ENCODE results near the gene UNC5C.
"Not testable (repeated sequence)": the region's sequence is repeated elsewhere in the genome, so short reads cannot be mapped to it uniquely, and the experiment has no call there.

UNC5C gene

GRCh38 chr4:95209927-95210326, 338.8 kb downstream of the UNC5C start:
- no peak for DNase-seq

GRCh38 chr4:95204873-95205272, 343.9 kb downstream of the UNC5C start:
- DNase-seq: no peak

DNA sequence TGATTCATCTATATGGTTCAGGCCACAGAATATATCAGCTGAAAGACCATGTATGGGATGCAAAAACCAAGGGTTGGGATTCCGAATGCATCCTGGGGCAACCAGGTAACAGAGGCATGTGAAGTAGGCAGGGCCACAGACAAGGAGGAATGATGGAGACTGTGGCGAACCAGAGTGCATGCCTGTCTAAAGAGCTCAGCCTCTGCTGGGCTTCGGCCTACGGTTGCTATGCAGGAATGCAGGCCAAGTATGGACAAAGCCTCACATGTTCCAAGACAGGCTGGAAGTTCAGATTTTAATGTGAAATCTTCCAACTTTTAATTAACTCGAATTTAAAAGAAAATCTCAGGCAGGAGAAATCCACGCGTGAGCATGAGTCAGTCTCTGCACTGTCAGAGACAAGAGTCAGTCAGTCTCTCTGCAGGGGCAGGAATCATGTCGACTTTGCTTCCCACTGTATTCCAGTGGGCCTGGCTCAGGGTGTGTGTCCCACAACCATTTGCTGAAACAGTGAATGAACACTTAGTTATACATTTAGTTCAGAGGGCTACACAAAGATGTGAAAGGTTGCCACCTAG, 344.4 kb downstream of the UNC5C start:
- no peak for DNase-seq

GRCh38 chr4:95198961-95199360, 349.8 kb downstream of the UNC5C start:
- DNase-seq: no peak

GRCh38 chr4:95197353-95197752, 351.4 kb downstream of the UNC5C start:
- no peak for DNase-seq

DNA sequence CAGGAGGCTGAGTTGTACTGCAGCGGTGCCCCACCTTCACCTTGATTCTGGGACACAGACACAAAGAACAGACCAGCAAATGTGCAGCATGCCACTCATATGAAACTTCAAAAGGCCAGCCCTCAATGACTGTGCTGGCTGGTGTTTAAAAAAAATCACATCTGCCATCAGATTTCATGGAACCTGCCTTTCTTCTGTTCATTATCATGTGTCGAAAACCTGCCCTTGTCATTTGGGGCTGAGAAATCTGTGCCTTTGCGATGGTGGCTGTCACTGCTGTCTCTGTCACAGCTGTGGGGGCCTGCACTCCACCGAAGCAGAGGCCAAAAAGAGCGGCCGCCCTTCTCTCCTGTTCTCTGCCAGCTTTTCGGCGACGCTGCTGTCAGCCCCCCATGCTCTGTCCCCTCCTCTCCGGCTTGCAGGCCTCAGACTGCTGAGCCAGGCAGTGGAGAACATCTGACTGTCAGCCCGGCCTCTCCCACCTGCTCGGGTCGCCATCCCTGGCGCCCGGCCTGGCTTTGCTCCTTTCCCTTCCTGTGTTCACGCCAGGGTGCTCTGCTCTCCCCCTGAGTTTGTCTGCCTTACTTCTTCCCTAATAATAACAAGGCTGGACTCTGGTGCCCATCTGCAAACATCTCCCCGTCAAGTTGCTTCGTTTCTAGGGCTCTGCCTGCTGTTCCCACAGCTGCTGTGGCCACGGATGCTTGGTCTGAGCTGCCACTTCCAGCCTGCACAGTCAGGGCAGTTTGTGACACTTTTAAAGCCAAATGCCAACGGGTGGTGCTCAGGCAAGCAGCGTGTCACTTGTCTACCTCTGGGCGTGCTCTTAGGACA, 355.2 kb downstream of the UNC5C start:
- DNase-seq: no peak

DNA sequence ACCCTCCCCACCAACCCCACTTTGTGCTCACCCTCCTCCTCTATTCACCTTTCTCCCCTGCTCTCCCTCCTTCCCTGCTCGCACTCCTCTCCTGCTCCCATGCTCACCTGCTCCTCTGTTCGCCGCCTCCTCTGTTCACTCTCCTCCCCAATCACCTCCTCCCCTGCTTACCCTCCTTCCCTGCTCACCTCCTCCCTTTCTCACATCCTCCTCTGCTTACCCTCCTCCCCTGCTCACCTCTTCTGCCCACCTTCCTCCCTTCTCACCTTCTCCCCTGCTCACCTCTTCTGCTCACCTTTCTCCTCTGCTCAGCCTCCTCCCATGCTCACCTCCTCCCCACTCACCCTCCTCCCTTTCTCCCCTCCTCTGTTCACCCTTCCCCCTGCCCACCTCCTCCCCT, 357.2 kb downstream of the UNC5C start:
- DNase-seq: no peak

DNA sequence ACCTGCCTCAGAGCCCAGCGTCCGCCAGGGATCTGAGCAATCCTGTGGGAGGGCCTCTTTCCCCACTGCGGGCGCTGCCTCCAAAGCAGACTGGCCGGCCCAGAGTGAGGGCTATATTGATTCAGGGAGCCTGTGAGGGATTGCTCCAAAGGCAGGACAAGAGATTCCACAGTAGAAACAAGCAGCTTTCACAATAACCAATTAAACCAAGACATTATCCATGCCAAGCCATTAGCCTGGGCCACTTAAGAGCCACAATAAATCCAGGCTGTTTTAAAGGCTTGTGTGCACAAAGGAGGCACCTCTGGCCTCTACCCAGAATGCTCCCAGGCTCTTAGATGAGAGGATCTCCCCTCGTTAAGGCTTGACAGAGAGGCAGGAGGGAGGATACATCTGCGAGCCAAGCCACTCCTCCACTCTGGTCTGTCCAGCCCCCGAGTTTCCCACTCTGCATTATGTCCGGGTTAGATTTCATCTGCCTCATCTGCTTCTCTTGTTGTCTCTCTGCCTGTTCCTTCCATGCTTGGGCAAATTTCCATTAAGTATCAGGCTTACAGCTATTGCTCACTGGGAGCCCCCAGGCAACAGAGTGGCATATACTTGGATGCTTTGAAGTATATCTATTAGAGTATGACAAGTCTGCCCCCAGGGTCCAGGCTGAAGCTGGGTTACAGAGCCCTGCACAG, 357.9 kb downstream of the UNC5C start:
- no peak for DNase-seq

- DNase-seq: no peak
These were observed 359.9 kb downstream of the UNC5C start for GRCh38 chr4:95188701-95189370.

GRCh38 chr4:95186666-95187065, 362.1 kb downstream of the UNC5C start:
- DNase-seq: no peak

GRCh38 chr4:95183656-95184408, 364.9 kb downstream of the UNC5C start:
- no peak for DNase-seq

DNA sequence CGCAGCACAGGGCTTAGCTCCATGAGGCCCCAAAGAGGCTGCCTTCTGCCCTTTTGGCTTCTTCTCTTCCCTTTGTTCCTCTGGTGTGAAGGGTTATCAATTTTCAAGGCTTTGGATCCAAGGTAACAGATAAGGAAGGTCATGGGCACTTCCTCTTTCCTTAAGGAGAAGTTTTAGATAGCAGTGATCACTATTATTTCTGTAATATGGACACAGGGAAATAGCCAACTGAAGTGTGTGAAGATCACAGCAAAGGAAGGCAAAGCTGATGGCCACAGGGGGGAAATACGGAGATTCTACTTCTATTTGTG, 366.8 kb downstream of the UNC5C start:
- no peak for DNase-seq

DNA sequence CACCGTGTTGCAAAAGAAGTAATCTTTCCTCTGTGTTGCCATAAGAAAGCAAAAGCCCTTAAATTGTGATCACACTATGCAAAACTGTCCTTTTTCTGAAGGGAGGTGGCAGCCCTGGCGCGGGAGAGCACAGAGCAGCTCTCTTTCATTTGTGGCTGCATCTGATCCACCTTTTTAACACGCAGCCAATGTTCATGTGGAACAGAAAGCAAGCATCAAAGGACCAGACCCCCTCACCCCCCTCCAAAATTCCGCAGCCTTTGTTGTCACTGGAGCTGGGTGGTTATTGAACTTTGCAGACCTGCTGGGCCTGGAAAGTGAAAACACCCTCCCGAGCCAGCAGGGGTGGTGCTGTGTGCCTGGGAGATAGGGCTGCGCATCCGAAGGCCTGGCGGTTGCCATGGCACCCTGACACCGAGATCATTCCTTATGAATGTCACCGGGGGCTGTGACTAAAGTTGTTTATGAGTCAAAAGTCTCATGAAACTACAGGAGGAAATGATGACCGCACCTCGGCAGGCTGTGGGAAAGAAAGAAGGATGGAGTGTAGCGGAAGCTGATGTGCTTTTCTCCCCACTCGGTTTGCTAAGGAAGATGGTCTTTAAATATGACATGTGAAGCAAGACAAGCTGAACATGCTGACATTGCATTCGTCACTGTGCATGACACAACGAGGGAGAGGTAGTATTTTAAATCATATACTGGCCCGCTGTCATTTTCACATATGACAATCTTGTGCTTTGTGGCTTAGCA, 367.4 kb downstream of the UNC5C start:
- DNase-seq: no peak

GRCh38 chr4:95180531-95181242, 368.1 kb downstream of the UNC5C start:
- no peak for DNase-seq

DNA sequence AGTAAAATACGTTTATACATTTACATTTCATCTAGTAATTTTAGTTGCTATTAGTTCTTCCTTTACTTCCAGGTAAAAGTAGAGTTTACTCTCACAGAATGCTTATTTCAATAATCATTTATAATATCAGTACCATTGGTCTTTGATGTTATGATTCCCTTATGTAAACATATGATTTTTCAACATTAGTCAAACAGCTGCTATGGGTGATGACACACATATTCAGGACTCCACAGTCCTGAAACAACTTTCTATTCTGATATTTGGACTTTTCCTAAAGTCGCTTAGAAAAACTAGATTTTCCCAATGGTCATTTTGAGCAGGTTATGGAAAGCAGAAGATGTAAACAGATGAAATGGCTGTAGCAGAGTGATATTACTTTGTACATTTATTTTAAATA, 369.8 kb downstream of the UNC5C start:
- DNase-seq: no peak

DNA sequence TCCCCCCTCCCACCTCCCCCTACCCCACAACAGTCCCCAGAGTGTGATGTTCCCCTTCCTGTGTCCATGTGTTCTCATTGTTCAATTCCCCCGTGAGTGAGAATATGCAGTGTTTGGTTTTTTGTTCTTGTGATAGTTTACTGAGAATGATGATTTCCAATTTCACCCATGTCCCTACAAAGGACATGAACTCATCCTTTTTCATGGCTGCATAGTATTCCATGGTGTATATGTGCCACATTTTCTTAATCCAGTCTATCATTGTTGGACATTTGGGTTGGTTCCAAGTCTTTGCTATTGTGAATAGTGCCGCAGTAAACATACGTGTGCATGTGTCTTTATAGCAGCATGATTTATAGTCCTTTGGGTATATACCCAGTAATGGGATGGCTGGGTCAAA, 377.4 kb downstream of the UNC5C start:
- not testable (repeated sequence) for DNase-seq

- DNase-seq: no peak
These were observed 378.6 kb downstream of the UNC5C start for GRCh38 chr4:95170176-95170575.

GRCh38 chr4:95167805-95168204, 381.0 kb downstream of the UNC5C start:
- no peak for DNase-seq

DNA sequence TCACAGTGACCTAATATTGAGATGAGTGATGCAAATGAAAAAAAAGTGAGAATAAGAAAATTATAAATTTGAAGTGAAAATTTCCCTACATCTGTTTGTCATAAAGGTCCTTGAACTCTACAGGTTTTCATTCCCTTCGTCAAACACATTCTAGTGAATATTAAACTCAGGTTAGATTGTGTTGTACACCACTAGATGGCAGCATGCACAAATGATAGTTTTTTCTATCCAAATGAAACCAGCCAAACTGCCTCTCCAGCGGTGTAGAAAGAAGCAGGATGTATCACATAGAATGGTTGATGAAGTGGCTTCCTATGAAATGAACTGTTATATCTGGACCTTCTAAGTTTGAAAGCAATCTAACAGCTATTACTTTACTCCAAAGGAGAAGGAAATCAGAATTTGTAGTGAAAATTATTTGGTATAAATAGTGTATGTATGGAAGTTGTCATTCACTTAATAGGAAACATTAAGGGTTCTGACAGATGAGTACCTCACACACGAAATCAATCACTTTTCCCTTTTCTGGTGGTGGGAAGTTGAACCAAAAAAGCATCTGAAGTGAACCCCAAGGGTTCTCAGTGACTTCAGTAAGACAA, 382.7 kb downstream of the UNC5C start:
- DNase-seq: no peak

DNA sequence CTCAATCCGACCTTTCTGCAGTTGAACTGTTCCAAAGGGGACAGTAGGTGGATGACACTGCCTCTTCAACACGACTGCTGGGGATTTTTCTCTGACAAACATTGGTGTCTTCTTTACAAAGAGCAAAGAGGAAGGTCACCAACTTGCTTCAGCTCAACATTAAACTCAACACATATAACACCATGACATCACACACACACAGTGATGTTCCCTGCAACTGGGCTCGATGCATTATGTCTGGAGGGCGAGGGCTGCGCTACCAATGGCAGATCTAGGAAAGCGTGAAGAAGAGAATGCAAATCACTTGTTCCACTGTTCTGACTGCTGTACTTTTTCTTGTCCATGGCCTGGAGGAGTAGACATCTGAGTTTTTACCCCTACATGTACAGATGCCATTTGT, 385.9 kb downstream of the UNC5C start:
- DNase-seq: no peak
